ENCODE results near the gene BLOC1S4. TPM values are rescaled to one million over a fixed set of nuclear protein-coding genes. Genes with fewer than 3 reads are reported as not detected.
"Not testable (repeated sequence)": the region's sequence is repeated elsewhere in the genome, so short reads cannot be mapped to it uniquely, and the experiment has no call there.

Gene BLOC1S4
- 20.9 TPM for total RNA-seq (ENCODE audit: unreplicated experiment)
- long read RNA-seq, transcript BLOC1S4-201 (1 exons, 1,617 nt) = major isoform, 35 of 35 reads
- long read RNA-seq, partial matches to known transcripts = 0 of 35 reads
- long read RNA-seq, other reads (novel, unspliced or antisense) = 0 of 35 reads

GRCh38 chr4:6716018-6716911 lies at the start of gene BLOC1S4:
Gene BLOC1S4, plus strand, starts transcription at chr4:6716174. Its CDS starts 36 bp downstream, at chr4:6716210.
- peak within 1 kb of the TSS; percentile 94 for H3K27ac Mint-ChIP-seq (ENCODE audit: unreplicated experiment)
- H3K27me3 Mint-ChIP-seq (ENCODE audit: unreplicated experiment) = peaks cover 6% of the 10 kb centered on the region
- H3K4me3 Mint-ChIP-seq (ENCODE audit: unreplicated experiment) = peak within 1 kb of the TSS; percentile 98
- H3K9me3 Mint-ChIP-seq (ENCODE audit: unreplicated experiment) = no peaks in the 10 kb centered on the region
- TF ChIP-seq, protein P1, sequence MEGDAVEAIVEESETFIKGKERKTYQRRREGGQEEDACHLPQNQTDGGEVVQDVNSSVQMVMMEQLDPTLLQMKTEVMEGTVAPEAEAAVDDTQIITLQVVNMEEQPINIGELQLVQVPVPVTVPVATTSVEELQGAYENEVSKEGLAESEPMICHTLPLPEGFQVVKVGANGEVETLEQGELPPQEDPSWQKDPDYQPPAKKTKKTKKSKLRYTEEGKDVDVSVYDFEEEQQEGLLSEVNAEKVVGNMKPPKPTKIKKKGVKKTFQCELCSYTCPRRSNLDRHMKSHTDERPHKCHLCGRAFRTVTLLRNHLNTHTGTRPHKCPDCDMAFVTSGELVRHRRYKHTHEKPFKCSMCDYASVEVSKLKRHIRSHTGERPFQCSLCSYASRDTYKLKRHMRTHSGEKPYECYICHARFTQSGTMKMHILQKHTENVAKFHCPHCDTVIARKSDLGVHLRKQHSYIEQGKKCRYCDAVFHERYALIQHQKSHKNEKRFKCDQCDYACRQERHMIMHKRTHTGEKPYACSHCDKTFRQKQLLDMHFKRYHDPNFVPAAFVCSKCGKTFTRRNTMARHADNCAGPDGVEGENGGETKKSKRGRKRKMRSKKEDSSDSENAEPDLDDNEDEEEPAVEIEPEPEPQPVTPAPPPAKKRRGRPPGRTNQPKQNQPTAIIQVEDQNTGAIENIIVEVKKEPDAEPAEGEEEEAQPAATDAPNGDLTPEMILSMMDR (IDR thresholded peaks at IDR 0.05; ENCODE audit: unreplicated experiment) = no peak
- H3K4me1 Mint-ChIP-seq (ENCODE audit: unreplicated experiment) = peaks cover 3% of the 10 kb centered on the region
- H3K36me3 Mint-ChIP-seq (ENCODE audit: low read depth, unreplicated experiment) = peaks cover 7% of the 10 kb centered on the region
- DNase-seq (ENCODE audit: low spot score) = peak; percentile 80

DNA sequence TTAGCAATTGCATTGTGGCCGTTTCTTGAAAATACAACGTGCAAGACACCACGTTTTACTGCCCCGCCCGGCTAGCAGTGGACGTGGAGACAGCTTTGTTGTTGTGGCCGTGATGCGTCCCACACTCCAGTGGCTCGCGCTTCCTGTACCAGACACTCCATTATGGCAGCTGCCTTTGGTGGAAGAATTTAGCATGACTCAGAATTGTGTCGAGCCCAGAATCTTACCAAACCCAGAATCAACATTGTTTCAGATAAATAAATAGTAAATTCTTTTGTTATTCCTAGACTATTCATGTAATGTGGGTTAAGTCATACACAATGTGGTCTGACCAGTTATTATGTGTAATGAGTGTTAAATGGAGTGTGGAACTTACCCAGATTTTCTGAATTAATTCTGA lies 47.6 kb upstream of the BLOC1S4 start:
- Mint-ChIP-seq H3K9me3 (ENCODE audit: unreplicated experiment) (no peaks in the 10 kb centered on the region), H3K27ac (ENCODE audit: unreplicated experiment) (no peak overlapping the region), H3K4me3 (ENCODE audit: unreplicated experiment) (no peak overlapping the region), H3K36me3 (ENCODE audit: low read depth, unreplicated experiment) (peaks cover 4% of the 10 kb centered on the region), H3K27me3 (ENCODE audit: unreplicated experiment) (peaks cover 15% of the 10 kb centered on the region), H3K4me1 (ENCODE audit: unreplicated experiment) (peaks cover 1% of the 10 kb centered on the region)
- TF ChIP-seq, protein P1 (IDR thresholded peaks at IDR 0.05; ENCODE audit: unreplicated experiment) = no peak
- DNase-seq (ENCODE audit: low spot score) = no peak

DNA sequence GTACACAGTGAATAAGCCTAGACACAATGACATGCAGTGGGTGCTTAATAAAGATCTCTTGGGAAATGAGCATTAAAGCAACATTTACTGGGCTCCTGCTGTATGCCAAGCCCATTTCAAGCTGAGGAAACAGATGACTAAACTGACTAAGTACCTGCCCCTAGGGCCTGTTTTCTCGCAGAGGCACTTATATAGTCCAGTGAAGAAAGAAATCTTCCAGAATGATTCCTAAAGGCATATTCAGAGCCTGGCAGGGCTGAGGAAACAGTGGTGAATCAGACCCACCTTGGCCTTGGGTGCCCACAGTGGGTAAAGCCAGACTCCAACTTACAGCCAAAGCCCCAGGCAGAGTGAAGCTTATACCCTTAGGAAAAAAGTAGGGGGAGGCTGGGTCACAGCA lies 44.3 kb upstream of the BLOC1S4 start:
- Mint-ChIP-seq H3K4me1 (ENCODE audit: unreplicated experiment) (peaks cover 21% of the 10 kb centered on the region), H3K9me3 (ENCODE audit: unreplicated experiment) (no peaks in the 10 kb centered on the region), H3K36me3 (ENCODE audit: low read depth, unreplicated experiment) (peaks cover 8% of the 10 kb centered on the region), H3K4me3 (ENCODE audit: unreplicated experiment) (no peak overlapping the region), H3K27me3 (ENCODE audit: unreplicated experiment) (peaks cover 20% of the 10 kb centered on the region), H3K27ac (ENCODE audit: unreplicated experiment) (no peak overlapping the region)
- TF ChIP-seq, protein P1 (IDR thresholded peaks at IDR 0.05; ENCODE audit: unreplicated experiment) = no peak
- no peak for DNase-seq (ENCODE audit: low spot score)

DNA sequence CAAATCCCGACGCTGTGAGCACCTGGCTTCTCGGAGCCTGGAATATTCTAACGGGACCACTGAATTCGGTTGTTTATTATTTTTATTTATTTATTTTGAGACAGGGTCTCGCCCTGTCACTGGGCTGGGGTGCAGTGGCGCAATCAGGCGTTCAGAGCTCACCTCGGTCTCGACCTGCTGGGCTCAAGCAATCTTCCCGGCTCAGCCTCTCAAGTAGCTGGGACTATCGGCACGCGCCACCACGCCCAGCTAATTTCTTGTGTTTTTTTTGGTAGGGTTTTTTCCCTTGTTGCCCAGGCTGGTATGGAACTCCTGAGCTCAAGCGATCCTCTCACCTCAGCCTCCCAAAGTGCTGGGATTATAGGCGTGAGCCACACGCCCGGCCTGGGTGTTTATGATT lies 43.8 kb upstream of the BLOC1S4 start:
- no peak for DNase-seq (ENCODE audit: low spot score)
- H3K36me3 Mint-ChIP-seq (ENCODE audit: low read depth, unreplicated experiment) = peaks cover 8% of the 10 kb centered on the region
- H3K4me1 Mint-ChIP-seq (ENCODE audit: unreplicated experiment) = peaks cover 25% of the 10 kb centered on the region
- TF ChIP-seq, protein P1 (IDR thresholded peaks at IDR 0.05; ENCODE audit: unreplicated experiment) = no peak
- H3K4me3 Mint-ChIP-seq (ENCODE audit: unreplicated experiment) = no peak overlapping the region
- no peak overlapping the region for H3K27ac Mint-ChIP-seq (ENCODE audit: unreplicated experiment)
- H3K27me3 Mint-ChIP-seq (ENCODE audit: unreplicated experiment) = peaks cover 20% of the 10 kb centered on the region
- no peaks in the 10 kb centered on the region for H3K9me3 Mint-ChIP-seq (ENCODE audit: unreplicated experiment)

- peaks cover 11% of the 10 kb centered on the region for H3K36me3 Mint-ChIP-seq (ENCODE audit: low read depth, unreplicated experiment)
- H3K4me1 Mint-ChIP-seq (ENCODE audit: unreplicated experiment) = peaks cover 25% of the 10 kb centered on the region
- H3K27ac Mint-ChIP-seq (ENCODE audit: unreplicated experiment); H3K9me3 Mint-ChIP-seq (ENCODE audit: unreplicated experiment); DNase-seq (ENCODE audit: low spot score); H3K4me3 Mint-ChIP-seq (ENCODE audit: unreplicated experiment): not testable (repeated sequence)
- peaks cover 18% of the 10 kb centered on the region for H3K27me3 Mint-ChIP-seq (ENCODE audit: unreplicated experiment)
Observed at GRCh38 chr4:6672541-6673190, 43.3 kb upstream of the BLOC1S4 start.

- Mint-ChIP-seq H3K27me3 (ENCODE audit: unreplicated experiment) (peaks cover 14% of the 10 kb centered on the region), H3K36me3 (ENCODE audit: low read depth, unreplicated experiment) (peaks cover 12% of the 10 kb centered on the region), H3K4me3 (ENCODE audit: unreplicated experiment) (peak overlapping the region; percentile 95), H3K4me1 (ENCODE audit: unreplicated experiment) (peaks cover 25% of the 10 kb centered on the region), H3K27ac (ENCODE audit: unreplicated experiment) (peak overlapping the region; percentile 90)
- H3K9me3 Mint-ChIP-seq (ENCODE audit: unreplicated experiment); DNase-seq (ENCODE audit: low spot score): not testable (repeated sequence)
Observed at GRCh38 chr4:6673191-6673659, 42.7 kb upstream of the BLOC1S4 start.
